SK-N-SH (cell line): ENCODE results near the gene AP1M1.

Experiments
- ELF1 ChIP-seq: IDR thresholded peaks from 2 replicates; pipeline ENCODE4 v1.4.0; 2012
- REST ChIP-seq: IDR thresholded peaks from 2 replicates; pipeline ENCODE4 v1.6.1; 2012; ENCODE audit warnings: mild to moderate bottlenecking, low read depth, low read length, moderate library complexity

DNA sequence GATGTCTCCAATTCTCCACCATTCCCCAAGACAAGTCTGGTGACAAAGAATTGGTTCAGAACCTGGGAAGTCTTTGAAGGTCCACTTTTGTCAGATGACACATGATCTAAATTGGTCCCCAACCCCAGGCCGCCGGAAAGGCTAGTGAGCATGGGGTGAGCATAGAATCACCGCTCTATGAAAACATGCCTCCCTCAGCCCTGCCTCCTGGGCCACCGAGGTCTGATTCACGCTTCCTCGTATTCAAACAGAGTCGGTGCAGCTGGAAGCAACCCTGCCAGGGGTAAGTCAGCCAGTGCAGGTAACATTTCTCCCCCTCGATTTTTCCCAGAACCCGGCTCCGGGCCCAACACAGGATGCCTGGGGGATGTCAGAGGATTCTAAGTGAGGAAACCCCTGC lies 93.0 kb downstream of the AP1M1 start:
- TF ChIP-seq ELF1 (no peak), REST (no peak)
